A549 (cell line): Measurements from ENCODE around the gene RCAN2.

Source experiments
- BHLHE40 ChIP-seq: IDR thresholded peaks from 2 replicates; pipeline ENCODE4 v1.6.1; 2012; ENCODE audit warnings: low read depth, low read length, inconsistent platforms
- HEYL ChIP-seq: fragments of 250-450 bp; sonication (Bioruptor Pico); IDR thresholded peaks from 2 replicates; pipeline ENCODE4 v1.8.0; 2021; ENCODE audit warnings: mild to moderate bottlenecking, moderate library complexity
- POLR2A ChIP-seq: IDR thresholded peaks from 2 replicates; pipeline ENCODE4 v1.6.1; 2012; ENCODE audit warnings: mild to moderate bottlenecking, low read length
- RAD21 ChIP-seq, 2 experiments: fragments of >200 bp in 1 of 2; sonication (Bioruptor Twin) in 1 of 2; formaldehyde crosslinking in 1 of 2; IDR thresholded peaks in 1 of 2; conservative IDR thresholded peaks in 1 of 2; 2 replicates in 1 of 2; 3 replicates in 1 of 2; pipeline ENCODE4 v1.6.1; 2012 to 2018; ENCODE audit warnings: inconsistent platforms in 1 of 2
- TF ChIP-seq, protein P1 (sequence below): fragments of >200 bp; sonication (Bioruptor Twin); formaldehyde crosslinking; IDR thresholded peaks from 3 replicates; pipeline ENCODE4 v1.5.1; 2016
- TF ChIP-seq, protein P2 (sequence below): fragments of >200 bp; sonication (Bioruptor Twin); formaldehyde crosslinking; IDR thresholded peaks from 3 replicates; pipeline ENCODE4 v1.6.1; 2016

DNA sequence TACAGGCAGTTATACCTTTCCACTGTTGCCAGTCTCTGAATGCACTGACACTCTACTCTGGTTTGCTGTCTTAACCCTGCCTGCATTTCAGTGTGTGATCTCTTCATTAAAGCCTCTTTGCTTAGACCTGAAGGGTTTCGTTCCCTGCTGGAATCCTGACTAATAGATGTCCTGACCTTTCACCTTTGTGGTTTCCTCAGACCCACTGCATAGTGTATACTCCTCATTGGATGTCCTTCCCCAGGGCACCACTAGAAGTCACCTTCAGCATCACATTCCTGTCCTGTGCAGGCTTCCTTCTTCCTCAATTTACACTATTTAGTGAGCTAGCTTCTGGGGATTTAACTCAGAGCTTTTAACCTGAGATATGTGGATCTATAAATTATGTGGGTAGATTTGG, 120.6 kb downstream of the RCAN2 start:
- TF ChIP-seq POLR2A: no peak
- TF ChIP-seq, protein P1, sequence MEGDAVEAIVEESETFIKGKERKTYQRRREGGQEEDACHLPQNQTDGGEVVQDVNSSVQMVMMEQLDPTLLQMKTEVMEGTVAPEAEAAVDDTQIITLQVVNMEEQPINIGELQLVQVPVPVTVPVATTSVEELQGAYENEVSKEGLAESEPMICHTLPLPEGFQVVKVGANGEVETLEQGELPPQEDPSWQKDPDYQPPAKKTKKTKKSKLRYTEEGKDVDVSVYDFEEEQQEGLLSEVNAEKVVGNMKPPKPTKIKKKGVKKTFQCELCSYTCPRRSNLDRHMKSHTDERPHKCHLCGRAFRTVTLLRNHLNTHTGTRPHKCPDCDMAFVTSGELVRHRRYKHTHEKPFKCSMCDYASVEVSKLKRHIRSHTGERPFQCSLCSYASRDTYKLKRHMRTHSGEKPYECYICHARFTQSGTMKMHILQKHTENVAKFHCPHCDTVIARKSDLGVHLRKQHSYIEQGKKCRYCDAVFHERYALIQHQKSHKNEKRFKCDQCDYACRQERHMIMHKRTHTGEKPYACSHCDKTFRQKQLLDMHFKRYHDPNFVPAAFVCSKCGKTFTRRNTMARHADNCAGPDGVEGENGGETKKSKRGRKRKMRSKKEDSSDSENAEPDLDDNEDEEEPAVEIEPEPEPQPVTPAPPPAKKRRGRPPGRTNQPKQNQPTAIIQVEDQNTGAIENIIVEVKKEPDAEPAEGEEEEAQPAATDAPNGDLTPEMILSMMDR: no peak
- no peak for TF ChIP-seq RAD21 (conservative IDR thresholded peaks at IDR 0.05 in 1 of 2, IDR thresholded peaks at IDR 0.05 in 1 of 2)
- no peak for TF ChIP-seq BHLHE40
- no peak for TF ChIP-seq HEYL (CRISPR knock-in tag)
- TF ChIP-seq, protein P2, sequence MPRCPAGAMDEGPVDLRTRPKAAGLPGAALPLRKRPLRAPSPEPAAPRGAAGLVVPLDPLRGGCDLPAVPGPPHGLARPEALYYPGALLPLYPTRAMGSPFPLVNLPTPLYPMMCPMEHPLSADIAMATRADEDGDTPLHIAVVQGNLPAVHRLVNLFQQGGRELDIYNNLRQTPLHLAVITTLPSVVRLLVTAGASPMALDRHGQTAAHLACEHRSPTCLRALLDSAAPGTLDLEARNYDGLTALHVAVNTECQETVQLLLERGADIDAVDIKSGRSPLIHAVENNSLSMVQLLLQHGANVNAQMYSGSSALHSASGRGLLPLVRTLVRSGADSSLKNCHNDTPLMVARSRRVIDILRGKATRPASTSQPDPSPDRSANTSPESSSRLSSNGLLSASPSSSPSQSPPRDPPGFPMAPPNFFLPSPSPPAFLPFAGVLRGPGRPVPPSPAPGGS: no peak
